Right ventricle myocardium superior (tissue), 1 donor: ENCODE results near the gene RARRES2. TPM values are rescaled to one million over a fixed set of nuclear protein-coding genes. Genes with fewer than 3 reads are reported as not detected.

ENCODE experiments used
- ATAC-seq: fragments of 200-7000 bp; cut with Tn5 transposase; one replicate; pipeline ENCODE4 v1.9.1; 2020; ENCODE audit warnings: mild to moderate bottlenecking; ENCODE audit not compliant: poor library complexity
- DNase-seq: peaks from one replicate; pipeline ENCODE4 v3.0.0-alpha.2; 2020
- intact Hi-C: fragments of 100-400 bp; cut with DNase I; formaldehyde crosslinking; loops from one replicate; pipeline ENCODE4 v1.11.2; 2022
- total RNA-seq: library from RNA; stranded (reverse); fragmentation: NEBNext Ultra II Directional; extraction: Animal tissue kit (Norgen Biotek cat#: 25700); gene quantifications from one replicate; pipeline ENCODE4 v1.2.1, GENCODE V29; 2021
- donor health status: DM: no; HTN: yes; CAD: no; lungs with severe emphysema.

Gene RARRES2
- total RNA-seq, 1 donor from 2014 or later, result 24.0 TPM

DNA sequence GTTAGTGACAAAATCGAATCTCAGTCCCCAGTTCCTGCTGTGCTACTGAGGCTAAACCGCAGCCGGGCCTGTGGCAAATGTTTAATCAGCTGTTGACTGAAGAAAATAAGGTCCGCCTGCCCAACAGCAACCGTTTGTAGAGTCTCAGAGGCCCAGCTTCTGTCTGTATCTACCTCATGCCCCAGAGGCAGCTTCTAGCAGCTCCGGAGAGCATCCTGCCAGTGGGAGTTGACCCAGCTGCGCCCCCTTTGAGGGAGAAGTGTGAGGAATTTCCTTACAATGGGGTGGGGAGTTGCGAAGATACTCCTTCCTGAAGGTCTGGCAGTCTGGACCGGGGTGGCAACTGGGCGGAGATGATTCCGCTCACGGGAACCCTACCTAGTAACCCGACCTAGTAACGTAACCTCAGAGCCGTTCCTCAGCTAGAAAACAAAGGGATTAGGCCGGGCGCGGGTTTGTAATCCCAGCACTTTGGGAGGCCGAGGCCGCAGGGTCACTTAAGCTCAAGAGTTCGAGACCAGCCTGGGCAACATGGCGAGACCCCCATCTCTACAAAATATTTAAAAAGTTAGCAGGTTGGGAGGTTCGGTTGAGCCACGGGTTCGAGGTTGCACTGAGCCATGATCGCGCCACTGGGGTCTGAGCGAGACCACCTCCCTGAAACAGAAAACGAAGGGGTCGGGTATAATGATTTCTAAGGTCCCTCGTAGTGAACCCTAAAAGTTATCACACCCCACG lies 36.9 kb upstream of the RARRES2 start:
- peak; percentile 27 for ATAC-seq
- intact Hi-C loops, result no loop called here
- no peak for DNase-seq

- ATAC-seq (no peak), DNase-seq (no peak)
- intact Hi-C loops, result no loop called here
Measured at GRCh38 chr7:150377635-150378034, 36.2 kb upstream of the RARRES2 start.

- intact Hi-C loops, result no loop called here
- ATAC-seq (no peak), DNase-seq (no peak)
Measured at GRCh38 chr7:150377196-150377595, 35.8 kb upstream of the RARRES2 start.

GRCh38 chr7:150376560-150376959 lies 35.1 kb upstream of the RARRES2 start:
- ATAC-seq (no peak), DNase-seq (no peak)
- intact Hi-C loops, result no loop called here

- ATAC-seq, result no peak
- no peak for DNase-seq
- intact Hi-C loops, result no loop called here
Measured at GRCh38 chr7:150375662-150376521, 34.5 kb upstream of the RARRES2 start.

- DNase-seq (no peak), ATAC-seq (no peak)
- intact Hi-C loops, result no loop called here
Measured at GRCh38 chr7:150374472-150374871, 33.0 kb upstream of the RARRES2 start.

DNA sequence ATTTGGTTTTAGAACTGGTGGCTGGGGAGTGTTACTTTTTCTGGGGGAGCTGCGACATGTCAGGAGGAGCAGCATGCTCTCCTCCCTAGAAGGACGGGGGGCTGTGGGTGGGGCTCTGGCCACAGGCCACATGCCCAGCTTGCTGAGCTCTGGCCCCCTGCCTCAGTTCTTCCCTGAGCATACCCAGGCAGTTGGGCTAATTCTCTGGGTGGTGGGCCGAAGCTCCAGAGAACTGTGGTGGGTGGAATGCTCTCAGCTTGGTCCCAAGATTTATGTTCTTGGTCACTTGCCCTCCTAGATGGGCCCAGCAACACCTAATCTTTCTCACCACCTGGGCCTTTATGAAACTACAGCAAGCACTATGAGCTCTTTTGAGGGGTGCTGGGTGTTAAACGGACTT lies 32.6 kb upstream of the RARRES2 start:
- intact Hi-C loops, result no loop called here
- no peak for ATAC-seq
- DNase-seq, result no peak

DNA sequence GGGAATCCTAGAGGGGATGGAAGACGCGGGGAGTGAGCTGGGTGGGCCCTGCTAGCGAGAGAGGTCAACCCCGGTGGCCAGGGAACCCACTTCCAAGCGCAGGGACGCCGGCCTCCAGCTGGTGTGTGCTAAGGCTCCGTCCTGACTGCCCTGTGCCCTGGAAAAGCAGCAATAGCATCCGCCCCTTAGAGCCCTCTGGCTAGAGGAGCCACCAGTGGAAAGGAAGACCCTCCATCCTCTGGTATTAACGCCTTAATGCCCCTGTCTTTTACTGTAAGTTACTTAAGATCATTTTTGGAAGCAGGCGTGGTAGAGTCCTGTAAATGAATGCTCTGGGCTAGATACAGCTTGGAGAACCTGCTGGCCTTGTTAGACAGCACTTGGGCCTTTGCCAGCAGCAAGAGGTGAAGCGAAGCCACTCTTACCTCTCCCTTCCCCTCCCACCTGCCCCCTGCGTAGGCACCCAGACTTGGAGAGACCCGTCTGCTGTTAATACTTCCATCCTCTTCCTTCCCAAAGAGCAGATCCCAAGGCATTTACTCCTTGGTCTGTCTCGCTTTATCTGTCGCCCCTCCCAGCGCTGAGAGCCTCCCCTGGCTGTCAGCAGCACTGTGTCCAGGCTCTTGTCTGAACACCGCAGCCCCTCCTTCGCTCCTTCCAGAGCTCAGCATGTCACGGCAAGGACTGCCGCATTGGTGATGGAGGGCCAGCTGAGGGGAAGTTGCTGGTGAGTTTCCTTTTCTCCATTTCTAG lies 31.8 kb upstream of the RARRES2 start:
- ATAC-seq (peak; percentile 11), DNase-seq (no peak)
- intact Hi-C loops, result no loop called here

GRCh38 chr7:150372271-150373048 lies 31.0 kb upstream of the RARRES2 start:
- intact Hi-C loops, result no loop called here
- ATAC-seq, result no peak
- DNase-seq, result no peak

DNA sequence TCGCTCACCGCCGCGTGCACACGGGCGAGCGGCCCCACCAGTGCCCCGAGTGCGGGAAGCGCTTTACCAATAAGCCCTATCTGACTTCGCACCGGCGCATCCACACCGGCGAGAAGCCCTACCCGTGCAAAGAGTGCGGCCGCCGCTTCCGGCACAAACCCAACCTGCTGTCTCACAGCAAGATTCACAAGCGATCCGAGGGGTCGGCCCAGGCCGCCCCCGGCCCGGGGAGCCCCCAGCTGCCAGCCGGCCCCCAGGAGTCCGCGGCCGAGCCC lies 30.5 kb upstream of the RARRES2 start:
- ATAC-seq (no peak), DNase-seq (no peak)
- intact Hi-C loops, result no loop called here

- DNase-seq, result no peak
- ATAC-seq, result no peak
- intact Hi-C loops, result no loop called here
Measured at GRCh38 chr7:150371131-150371995, 29.9 kb upstream of the RARRES2 start.

- DNase-seq (no peak), ATAC-seq (no peak)
- intact Hi-C loops, result no loop called here
Measured at GRCh38 chr7:150370612-150371071, 29.2 kb upstream of the RARRES2 start.

GRCh38 chr7:150369748-150370501 lies 28.5 kb upstream of the RARRES2 start:
- intact Hi-C loops, result no loop called here
- no peak for DNase-seq
- ATAC-seq, result no peak

- intact Hi-C loops, result no loop called here
- DNase-seq (peak; percentile 85), ATAC-seq (peak; percentile 57)
Measured at GRCh38 chr7:150368884-150369747, 27.7 kb upstream of the RARRES2 start.

DNA sequence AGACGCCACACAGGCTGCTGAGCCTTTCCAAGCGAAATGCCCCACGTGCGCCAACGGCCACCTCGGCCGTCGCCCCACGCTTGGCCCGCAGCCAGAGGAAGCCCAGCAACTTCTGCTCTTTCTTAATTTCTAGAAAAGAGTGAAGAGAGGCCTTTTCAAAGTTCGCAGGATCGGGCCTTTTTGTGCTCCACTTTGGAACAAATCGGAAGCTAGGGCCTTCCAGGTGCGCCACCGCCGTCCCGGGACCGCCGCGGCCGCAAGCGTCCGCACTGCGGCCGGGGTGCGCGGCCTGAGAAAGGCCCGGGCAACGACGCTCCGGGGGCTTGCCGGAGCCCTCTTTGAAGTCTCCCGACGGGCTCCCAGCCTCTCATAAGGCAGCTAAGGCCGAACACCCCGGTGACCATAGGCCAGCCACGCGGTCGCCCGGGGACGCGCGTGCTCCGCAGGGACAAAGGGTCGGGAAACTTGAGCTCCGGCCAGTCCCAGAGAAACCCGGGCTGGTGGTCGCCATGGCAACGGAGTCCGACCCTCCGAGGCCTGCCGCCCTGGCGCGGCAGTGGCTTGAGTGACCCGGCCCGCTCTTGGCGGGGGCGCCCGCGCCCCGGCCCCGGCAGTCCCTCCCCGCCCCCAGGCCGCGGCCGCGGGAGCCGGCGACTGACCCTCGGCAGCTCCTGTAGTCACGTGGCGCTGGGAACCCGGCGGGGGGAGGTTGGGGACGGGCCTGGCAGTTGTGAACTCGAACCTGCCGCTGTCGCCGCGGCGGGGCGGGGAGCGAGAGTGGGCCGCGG lies 26.9 kb upstream of the RARRES2 start, which contains the start of gene REPIN1:
REPIN1 (plus strand) TSS at position 727 of the 788 bp plus-strand sequence. CDS start 890 bp downstream, outside the sequence.
- DNase-seq (peak; percentile 96), ATAC-seq (peak; percentile 89)
- intact Hi-C loops, result no loop called here
